Kidney tubule cell (primary cell): Measurements from ENCODE around the gene PLLP.
A peak's percentile ranks its signal among the peaks of the same experiment; 100 is the strongest.

Experiments used
- DNase-seq: peaks from one replicate; pipeline ENCODE4 v3.0.0-alpha.2; 2018; ENCODE audit warnings: low spot score

The PLLP gene

DNA sequence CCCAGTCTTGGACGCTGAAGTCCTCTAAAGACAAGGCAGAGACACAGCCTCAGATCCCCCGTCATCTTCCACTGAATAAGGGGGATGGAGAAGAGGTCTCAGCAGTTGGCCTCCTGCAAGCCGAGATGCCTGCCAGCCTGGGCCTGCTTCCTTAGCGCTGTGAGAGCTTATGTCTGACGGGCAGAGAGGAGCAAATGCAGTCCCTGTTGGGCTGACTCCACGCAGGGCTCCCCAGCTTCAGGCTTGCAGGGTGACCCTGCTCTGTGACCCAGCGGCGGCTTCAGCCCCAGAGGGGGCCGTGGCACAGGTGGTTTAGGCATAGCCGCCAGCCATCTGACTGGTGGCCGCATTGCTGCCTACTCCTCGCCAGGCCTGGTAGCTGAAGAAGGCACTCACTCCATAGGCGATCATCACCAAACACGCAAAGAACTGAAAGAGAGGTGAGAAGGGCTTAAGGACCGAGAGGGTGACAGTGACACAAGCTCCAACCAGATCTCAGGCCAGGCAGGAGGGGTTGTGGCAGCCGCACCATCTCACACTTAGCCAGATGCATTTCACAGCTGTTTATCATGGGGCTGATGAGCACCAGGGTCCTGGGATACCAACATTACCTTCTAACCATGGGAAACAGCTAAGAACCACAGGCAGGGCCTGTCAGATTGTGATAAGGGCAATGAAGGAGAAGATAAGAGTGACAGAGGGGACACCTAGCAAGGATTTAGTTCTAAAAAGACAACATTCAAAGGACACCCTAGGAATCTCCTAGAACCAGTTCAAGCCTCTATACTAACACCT lies 27.7 kb downstream of the PLLP start:
- no peak for DNase-seq

DNA sequence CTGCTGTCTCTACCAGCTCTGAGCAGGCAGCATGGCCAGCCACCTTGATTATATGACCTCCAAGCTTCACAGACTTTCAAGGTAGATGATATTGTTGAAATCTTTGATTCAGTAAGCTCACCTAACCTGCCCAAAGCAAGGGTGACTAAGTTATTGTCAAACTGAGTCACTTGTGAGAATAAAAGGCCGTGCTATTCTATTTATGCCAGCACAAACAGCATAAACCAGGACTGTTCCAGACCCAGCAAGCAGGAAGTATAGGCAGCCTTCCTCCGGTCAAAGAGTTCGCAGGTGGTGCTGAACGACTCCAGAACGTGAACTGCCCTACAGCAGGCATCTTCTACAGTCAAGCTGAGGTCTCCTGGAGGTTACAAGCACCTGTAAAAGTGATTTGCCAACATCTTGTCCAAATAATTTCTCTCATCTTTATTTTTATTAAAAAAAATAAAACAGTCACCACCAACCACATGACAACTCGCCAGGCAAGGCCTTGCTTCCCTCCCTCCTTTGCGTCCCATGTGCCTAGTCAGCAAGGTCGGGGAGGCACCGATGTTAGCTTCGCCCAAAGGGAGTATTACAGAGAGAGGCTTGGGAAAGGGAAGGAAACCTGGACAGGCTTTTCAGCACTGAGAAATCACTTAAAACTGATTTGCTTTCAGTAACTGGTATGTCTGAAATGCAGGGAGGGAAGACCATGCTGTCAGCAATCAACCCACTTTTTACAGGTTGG lies 28.6 kb downstream of the PLLP start:
- peak; percentile 56 for DNase-seq

DNA sequence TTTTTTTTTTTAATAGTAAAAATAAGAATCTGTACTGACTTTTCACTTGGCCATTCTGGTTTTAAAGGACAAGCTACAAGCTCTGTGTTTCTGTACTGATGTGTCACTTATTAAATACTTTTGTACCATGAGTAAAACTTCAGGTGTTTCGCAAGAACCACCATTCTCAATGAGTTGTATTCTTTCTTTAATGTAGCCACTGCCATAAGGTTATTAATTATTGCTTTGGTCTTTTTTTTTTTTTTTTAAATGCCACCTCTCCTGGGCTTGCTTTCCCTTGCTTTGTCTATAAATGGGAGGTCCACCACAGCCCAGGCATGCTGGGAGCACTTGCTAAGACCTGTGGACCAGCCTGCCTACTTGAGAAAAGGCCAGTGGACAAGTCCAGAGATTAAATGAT lies 31.0 kb downstream of the PLLP start:
- peak; percentile 79 for DNase-seq

DNA sequence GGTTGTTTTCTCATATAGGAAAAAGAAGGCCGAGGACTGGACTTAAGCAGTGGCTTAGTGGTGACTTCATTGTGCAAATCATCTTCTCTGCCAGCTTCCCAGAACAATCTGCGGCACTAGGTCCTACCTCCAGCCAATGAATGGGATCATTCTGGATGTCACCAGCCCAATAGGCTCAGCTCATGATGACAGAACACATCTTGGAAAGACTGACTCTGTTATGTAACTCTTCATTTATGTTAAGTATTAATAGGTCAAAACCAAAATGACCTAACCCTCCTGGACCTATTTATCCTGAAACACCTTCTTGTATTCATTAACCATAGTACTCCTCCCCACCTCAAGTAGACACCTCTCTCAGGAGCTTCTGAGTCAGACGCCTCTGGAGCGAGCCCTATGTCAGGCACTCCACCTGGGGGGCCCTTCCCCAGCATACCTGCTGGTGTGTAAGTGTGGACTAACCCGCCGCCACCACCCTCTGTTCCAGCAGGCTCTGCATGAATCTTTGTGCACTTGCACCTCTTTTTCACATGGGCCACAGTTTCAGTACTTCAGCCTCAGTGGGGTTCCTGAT lies 32.2 kb downstream of the PLLP start:
- peak; percentile 99 for DNase-seq

DNA sequence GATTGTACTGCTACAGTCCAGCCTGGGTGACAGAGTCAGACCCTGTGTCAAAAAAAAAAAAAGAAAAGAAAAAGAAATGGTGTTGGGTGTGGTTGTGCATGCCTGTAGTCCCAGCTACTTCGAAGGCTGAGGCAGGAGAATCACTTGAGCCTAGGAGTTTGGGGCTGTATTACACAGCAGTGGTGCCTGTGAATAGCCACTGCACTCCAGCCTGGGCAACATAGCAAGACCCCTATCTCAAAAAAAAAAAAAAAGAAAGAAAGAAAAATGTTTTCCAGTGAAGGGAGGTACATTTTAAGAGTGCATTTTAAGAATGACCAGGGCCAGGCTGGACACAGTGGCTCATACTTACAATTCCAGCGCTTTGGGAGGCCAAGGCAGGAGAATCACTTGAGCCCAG lies 33.1 kb downstream of the PLLP start:
- DNase-seq: no peak

DNA sequence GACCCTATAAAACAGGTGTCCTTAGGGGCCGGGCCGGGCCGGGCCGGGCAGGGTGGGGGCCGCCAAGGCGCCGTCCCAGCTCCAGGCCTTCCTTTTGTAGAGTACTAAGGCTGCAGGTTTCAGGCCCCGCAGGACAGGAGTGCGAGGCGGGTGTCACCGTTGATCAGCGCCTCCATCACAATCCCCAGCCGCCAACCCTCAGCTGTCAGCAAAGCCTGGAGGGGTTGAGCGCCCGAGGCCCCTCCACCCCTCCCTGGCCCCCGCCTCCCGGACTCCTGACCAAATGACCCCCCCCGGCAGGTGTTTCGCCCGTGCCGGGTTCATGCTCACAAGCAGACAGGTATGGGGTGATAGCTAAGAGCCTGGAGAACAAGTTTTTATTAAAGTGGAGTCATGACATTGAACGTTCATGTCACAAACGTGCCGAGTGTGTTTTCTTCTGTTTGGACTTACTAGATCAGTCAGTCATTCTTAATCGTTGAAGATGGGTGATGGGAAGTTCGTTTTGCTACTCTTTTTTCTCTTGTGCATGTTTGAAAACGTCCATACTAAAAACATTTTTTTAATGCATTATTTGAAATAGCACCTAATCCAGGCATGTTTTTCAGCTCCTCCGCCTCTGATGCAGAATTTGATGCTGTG lies 38.9 kb downstream of the PLLP start:
- DNase-seq: no peak

DNA sequence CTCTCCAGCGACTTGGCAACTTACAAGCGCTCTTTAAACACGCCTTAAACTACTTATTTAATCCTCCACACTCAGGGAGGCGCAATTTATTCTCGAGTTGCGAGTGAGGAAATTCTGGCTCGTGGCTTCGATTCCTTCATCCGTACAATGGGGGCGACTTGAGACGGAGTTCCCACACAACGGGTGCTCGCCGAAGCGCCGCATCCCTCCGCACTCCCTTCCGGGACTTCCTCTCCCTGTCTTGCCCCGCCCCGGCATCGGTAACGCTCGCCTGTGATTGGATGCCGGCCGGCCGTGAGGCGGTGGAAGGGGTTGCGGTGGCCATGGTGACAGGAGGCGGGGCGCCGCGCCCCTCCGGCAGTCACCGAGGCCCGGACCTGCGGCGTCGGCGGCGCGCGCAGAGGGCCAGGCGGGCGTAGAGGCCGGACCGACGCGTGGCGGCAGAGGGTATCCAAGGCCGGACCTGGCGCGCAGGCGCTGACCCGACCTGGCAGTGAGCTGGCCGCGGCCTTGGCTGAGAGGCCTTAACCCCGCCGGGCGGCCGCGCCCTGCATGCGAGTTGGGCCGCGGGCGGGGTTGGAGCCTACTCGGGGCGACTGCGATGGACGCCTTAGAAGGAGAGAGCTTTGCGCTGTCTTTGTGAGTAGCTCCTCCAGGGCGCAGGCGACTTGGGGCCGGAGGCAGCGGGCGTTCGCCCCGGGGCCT lies 39.6 kb downstream of the PLLP start, which contains the start of gene ARL2BP:
ARL2BP (plus strand) TSS at position 493 of the 705 bp plus-strand sequence; CDS start at position 602, 109 bp downstream.
- DNase-seq: peak; percentile 99

DNA sequence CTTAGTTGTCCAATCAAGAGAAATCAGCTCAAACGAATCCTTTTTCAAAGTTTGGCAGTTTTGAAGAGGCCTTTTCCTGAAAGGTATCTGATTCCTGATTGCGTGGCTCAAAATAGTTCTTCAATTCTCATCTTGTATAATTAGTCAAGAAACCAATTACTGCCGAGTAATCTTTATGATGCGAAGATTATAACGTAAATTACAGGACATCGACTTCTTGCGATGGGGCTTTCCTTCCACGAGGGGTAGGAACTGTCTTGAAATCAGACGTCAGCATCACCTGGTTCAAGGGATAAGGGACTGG lies 40.1 kb downstream of the PLLP start:
- DNase-seq: no peak

DNA sequence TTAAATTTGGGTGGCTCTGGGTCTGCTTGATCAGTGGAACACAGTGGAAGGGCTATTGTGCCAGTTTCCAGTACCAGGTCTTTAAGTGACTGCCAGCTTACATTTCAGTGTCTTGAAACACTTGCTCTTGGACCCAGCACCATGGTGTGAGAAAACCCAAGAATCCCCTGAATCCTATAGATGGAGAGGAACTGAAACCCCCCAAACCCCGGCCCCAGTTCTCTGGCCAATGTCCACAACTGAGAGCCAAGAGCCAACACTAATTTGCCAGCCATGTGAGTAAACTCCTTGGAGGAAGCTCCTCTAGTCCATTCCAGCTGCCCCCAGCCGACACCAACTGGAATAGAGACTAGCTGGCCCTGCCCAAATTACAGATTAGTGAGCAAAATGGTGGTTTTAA lies 41.8 kb downstream of the PLLP start:
- no peak for DNase-seq

DNA sequence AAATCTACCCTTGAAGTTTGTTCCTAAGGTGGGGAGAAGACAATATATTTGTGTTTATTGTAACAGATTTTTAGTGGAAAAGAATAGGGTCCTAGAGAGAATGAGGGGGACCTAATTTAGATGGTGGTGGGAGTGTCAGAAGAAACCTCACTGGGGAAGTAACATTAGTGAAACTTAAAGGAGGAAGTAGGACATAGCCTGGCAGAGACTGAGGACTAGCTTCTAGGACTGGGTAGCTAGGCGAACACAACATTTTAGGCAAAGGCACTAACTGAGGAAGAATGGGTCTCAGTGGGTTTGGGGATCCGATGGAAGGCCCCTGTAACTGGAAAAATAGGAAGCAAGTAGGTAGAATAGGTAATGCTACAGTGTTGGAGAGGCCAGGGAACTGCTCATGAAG lies 43.6 kb downstream of the PLLP start:
- DNase-seq: no peak

DNA sequence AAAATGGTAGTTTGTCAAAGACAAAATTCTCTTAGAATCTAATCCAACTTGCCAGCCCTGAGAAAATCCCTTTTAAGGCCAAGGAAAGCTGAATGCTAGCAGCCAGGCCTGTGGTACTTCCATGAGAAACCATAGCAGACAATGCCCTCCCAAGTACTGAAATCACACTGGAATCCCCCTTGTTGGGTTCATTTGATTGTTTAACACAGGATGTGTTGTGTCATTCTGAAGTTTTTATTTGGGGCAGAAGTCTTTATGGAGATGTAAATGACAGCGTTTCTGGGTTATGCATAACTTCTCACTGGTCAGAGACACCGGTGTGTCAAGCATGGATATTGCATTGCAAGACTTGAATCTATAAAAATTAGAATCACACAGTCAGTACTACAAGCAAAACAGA lies 45.4 kb downstream of the PLLP start:
- no peak for DNase-seq

DNA sequence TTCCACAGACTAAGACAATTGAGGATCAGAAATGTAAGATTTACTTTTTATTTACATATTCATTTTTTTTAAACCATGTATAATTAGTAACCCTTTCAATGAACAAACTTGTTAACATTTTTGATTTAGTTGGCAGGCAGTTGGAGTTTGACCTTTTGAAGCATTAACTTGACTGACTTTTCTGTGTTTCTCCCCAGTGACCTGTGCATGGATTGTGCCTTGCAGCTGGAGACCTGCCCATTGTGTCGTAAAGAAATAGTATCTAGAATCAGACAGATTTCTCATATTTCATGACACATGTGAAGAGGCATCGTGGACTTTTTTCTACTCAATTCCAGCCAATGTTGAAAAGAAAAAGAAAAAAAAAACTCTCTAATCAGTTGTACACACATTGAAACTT lies 45.8 kb downstream of the PLLP start:
- DNase-seq: no peak

DNA sequence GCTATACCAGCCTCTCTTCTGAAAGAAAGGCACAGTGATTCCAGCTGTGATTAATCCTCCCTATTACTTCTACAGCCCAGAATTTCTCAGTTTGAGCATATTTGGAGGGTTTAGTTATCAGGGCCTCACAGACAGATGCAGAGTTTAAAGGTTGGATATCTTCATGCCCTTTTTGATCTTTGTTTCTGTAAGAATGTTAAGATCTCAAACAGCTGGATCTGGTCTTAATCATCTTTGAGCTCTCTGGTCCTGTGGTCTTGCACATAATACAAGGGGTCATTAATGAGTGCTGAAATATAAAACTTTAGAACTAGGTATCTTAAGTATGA lies 48.5 kb downstream of the PLLP start:
- DNase-seq: no peak

DNA sequence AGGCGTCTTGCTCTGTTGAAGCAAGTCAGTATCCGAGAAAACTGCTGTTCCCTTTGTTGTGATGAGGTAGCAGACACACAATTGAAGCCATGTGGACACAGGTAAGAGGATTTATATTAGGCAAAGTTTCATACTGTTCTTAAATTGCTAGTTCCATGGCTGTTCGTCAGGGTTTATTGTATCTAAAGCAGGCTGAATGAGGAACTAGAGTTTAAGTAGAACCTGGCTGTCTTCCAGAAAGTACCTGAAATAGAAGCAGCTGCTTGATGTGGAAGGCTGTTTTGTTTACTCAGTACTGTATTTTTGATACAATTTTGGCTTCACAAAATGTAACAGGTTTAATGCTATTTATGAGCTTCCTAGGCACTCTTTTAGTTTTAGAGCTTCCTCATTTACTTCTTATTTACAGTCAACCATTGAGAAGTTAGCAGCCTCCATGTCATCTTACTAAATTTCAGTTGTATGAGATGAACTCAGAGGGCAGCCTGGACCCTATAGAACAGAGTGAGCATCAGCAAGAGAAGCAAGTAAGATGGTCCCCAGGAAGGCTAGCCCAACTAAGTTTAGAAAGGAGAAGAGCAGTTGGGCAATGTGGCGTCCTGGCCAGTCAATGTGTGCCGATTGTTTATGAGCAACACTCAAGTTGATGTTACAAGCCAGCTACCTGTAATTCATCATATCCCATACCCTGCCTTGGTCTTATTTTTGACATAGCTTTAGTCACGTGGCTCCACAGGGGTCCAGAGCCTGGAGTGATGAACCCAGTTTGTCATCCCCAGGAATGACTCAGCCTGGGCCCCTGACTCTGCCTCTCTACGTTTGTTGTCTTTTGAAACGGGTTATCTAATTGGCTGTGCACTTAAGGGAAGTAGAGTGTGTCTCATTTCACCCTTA lies 49.1 kb downstream of the PLLP start:
- DNase-seq: peak; percentile 55

DNA sequence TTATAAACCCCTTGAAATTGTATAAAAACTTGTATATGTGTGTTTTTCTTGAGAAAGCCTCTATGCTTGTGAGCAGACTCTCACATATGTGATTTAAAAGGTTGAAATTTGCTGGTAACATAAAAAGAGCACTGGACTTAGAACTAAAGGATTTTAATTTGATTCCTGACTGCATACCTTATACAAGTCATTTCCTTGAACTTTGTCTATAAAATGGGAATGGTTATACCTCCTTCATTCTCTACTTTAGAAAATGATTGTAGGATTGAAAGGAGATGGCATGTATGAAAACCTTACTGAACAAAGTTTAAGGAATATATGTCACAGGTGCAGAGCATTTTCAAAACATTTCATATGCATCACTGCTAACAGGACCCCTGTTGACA lies 49.8 kb downstream of the PLLP start:
- DNase-seq: no peak

DNA sequence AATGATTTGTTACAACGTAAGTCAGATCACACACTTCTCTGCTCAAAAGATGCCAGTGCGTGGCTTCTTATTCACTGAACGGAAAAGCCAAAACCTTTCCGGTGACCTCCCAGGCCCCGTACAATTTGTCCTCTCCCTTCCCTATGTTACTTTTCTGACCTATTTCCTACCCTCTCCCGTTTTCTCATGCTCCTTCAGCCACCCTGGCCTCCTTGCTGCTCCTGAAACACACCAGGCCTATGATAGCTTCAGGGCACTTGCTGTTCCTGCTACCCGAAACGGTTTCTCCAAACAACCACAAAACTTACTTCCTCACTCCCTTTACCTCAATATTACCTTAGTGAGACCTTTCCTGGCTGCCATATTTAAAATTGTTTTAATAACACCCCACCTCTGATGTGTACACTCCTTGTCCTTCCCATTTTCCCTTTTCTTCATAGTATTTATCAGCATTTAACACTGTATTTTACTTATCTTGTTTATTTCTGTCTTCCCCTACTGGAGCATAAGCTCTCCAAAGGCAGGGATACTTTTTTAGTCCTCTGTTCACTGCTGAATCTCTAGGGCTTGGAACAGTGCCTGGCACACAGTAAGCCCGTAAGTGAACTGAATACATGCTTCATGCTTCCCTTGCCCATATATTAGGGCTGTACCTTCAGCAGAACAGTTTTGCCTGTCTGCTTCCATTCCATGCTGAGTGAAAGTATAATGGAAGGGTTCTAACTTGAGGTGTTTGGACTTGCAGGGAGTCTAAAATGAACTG lies 50.3 kb downstream of the PLLP start:
- no peak for DNase-seq

DNA sequence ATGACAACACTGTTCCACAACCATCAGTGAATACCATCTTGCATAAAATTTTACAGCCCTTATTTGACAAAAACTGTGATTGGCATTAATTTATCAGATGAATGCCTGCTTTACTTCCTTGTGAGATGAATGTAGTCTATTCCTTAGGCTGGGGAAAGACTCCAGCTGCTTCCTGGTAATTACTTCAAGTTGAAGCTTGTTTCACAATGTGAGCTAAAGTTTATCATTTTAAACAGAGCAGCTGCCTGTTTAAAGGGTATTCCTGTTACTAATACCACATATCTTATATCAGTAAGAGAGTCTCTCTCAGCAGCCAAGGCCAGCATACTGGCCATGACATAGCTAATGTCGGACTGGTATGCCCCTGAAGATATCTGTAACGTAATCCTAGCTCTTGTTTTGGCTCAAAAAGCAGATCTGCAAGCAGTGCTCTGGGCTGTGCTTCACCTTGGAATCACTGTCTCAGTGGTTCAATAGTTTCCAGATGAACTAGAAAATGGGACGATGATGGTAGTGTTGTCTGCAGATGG lies 52.6 kb downstream of the PLLP start:
- DNase-seq: no peak

DNA sequence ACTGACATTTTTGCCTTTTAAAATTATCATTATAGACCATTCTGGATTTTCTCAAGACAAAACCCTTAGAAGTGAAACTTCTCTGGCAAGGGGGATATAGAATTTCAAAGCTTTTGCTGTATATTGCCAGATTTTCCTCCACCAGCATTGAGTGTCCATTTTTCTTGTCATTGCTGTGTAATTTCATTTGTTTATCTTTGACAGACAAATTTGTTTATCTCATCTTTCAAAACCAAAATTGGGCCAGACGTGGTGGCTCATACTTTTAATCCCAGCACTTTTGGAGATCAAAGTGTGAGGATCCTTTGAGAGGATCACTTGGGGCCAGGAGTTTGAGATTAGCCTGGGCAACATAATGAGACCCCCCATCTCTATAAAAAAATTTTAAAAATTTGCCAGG lies 55.4 kb downstream of the PLLP start:
- no peak for DNase-seq

DNA sequence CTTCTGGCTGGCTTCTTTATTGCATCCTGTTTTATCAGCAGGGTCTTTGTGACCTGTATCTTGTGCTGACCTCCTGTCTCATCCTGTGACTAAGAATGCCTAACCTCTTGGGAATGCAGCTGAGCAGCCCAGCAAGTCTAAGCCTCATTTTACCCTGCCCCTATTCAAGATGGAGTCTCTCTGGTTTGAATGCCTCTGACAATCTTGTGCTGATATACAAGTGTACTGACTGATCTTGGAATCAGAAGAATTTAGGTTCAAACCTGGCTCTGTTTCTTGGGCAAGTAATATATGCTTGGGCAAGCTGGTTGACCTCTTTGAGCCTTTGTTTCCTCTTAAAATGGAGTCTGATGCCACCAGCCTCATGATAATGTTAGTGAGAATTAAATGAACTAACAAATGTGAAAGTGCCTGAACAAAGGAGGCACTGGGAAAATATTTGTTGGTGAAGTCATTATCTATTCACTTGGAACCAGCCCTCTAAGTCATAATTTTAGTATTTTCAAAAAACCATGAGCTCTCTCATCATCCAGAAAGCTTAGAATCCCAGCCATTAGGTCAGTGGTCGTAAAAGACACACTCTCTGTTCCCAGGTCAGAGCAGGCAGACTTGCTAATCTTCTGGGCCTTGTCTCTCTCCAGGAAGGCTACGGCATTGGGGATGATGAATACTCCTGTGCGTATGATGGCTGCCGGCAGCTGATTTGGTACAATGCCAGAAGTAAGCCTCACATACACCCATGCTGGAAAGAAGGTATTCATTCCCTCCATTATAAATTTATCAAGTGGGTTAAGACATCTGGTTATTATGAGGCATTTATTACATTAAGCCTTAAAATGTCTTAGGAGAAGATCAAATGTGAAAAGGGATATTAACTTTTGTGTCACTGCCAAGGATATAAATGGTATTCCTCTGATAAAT lies 57.5 kb downstream of the PLLP start:
- peak; percentile 56 for DNase-seq
